SIG-M5 treated with dmso at 0.1 percent for 504 hours (cell line): ENCODE results near the gene EGFR.

Source experiments
- DNase-seq: peaks from one replicate; lab custom pipeline; 2025; ENCODE audit not compliant: unreplicated experiment; lab: John Stamatoyannopoulos, UW

Gene EGFR

GRCh38 chr7:55206235-55207029 lies 187.6 kb downstream of the EGFR start:
- no peak for DNase-seq

- no peak for DNase-seq
Measured at GRCh38 chr7:55207436-55208125, 188.8 kb downstream of the EGFR start.

GRCh38 chr7:55209366-55209765 lies 190.5 kb downstream of the EGFR start:
- DNase-seq, result no peak

- no peak for DNase-seq
Measured at GRCh38 chr7:55210176-55210575, 191.4 kb downstream of the EGFR start.

- no peak for DNase-seq
Measured at GRCh38 chr7:55210716-55211115, 191.9 kb downstream of the EGFR start.

- no peak for DNase-seq
Measured at GRCh38 chr7:55211726-55212125, 192.9 kb downstream of the EGFR start.

GRCh38 chr7:55212176-55212575 lies 193.4 kb downstream of the EGFR start:
- no peak for DNase-seq

- DNase-seq, result no peak
Measured at GRCh38 chr7:55212838-55213237, 194.0 kb downstream of the EGFR start.

GRCh38 chr7:55214707-55215106 lies 195.9 kb downstream of the EGFR start:
- no peak for DNase-seq

GRCh38 chr7:55223023-55223422 lies 204.2 kb downstream of the EGFR start:
- no peak for DNase-seq

- no peak for DNase-seq
Measured at GRCh38 chr7:55224111-55224510, 205.3 kb downstream of the EGFR start.

GRCh38 chr7:55224810-55225209 lies 206.0 kb downstream of the EGFR start:
- DNase-seq, result no peak

GRCh38 chr7:55230014-55230413 lies 211.2 kb downstream of the EGFR start:
- no peak for DNase-seq

- no peak for DNase-seq
Measured at GRCh38 chr7:55231736-55232280, 213.0 kb downstream of the EGFR start.

- DNase-seq, result no peak
Measured at GRCh38 chr7:55233001-55233400, 214.2 kb downstream of the EGFR start.

GRCh38 chr7:55234408-55234807 lies 215.6 kb downstream of the EGFR start:
- no peak for DNase-seq

- DNase-seq, result no peak
Measured at GRCh38 chr7:55235115-55235514, 216.3 kb downstream of the EGFR start.

- DNase-seq, result no peak
Measured at GRCh38 chr7:55235801-55236200, 217.0 kb downstream of the EGFR start.

- DNase-seq, result no peak
Measured at GRCh38 chr7:55236476-55236875, 217.7 kb downstream of the EGFR start.

- DNase-seq, result no peak
Measured at GRCh38 chr7:55237156-55237893, 218.5 kb downstream of the EGFR start.

- DNase-seq, result no peak
Measured at GRCh38 chr7:55239406-55239805, 220.6 kb downstream of the EGFR start.
